HG03159 (cell line): ENCODE measurements around the gene COL16A1.
"Not testable (repeated sequence)": the region's sequence is repeated elsewhere in the genome, so short reads cannot be mapped to it uniquely, and the experiment has no call there.

ENCODE experiments used
- ATAC-seq: cut with Tn5 transposase; IDR thresholded peaks from one replicate; pipeline ENCODE4 v1.9.1; 2021; ENCODE audit warnings: mild to moderate bottlenecking, moderate library complexity; ENCODE audit not compliant: unreplicated experiment

Gene COL16A1

DNA sequence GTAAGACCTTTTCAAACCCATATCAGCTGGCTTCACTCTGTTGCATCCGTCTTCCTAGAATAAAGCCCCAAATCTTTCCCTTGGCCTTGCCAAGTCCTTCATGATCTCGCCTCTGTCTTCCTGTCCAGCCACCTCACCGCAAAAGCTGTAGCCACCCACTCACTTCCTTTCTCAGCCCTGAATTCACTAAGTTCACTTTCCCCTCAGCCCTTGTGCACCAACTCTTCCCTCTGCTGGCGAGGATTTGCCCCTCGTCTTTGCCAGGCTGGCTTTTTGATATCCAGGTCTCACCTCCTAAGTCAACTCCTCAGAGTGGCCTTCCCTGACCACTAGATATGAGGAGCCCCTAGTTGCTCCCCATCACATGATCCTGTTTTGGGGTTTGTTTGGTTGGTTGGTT is 3.9 kb upstream of the COL16A1 start:
- no peak for ATAC-seq

DNA sequence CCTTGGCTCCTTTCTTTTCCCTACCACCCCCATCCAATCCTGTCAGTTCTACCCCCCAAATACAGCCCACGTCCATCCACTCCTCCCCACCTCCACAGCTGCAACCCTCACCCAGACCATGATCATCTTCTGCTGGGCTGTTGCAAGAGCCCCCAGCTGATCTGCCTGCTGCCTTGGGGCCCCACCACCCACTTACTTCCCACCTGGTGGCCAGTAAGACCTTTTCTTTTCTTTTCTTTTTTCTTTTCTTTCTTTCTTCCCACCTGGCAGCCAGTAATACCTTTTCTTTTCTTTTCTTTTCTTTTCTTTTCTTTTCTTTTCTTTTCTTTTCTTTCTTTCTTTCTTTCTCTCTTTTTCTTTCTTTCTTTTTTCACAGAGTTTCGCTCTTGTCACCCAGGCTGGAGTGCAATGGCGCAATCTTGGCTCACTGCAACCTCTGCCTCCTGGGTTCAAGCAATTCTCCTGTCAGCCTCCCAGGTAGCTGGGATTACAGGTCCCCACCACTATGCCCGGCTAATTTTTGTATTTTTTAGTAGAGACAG is 3.3 kb upstream of the COL16A1 start:
- not testable (repeated sequence) for ATAC-seq

GRCh38 chr1:31706384-31707058 is 2.7 kb upstream of the COL16A1 start:
- no peak for ATAC-seq

DNA sequence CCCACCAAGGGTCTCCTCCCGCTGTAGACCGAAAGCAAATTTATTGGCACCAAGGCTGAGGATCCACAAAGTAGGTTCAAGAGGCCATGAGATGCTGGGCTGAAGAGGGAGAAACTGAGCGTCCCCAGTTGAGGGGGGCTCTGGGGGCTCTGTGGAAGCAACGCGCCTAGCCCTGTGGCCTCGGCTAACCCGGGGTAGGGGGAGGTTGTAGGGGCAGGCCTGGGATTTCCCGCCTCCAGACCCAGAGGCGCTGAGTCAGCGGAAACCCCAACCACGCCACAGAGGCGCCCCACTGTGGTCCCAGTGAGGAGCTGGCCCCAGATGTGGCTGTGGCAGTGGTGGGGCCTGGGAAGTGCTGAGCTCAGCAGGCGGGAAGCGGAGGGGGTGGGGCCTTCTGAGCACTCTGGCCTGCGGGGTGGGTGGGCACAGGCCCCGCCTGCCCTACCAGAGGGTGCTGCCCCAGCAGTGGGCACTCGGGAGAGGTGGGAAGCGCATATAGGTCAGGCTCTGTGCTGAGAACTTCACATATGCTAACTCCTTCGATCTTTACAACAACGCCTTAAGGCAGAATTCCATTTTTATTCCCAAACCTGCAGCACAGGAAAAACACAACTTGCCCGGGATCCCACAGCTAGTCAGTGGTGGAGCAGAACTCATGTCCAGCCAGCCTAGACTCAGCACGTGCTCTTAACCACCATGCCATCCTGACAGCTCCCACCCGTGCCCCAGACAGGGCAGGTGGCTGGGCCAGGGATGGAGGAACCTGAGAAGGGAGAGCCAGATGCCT is 1.5 kb upstream of the COL16A1 start:
- ATAC-seq = no peak

DNA sequence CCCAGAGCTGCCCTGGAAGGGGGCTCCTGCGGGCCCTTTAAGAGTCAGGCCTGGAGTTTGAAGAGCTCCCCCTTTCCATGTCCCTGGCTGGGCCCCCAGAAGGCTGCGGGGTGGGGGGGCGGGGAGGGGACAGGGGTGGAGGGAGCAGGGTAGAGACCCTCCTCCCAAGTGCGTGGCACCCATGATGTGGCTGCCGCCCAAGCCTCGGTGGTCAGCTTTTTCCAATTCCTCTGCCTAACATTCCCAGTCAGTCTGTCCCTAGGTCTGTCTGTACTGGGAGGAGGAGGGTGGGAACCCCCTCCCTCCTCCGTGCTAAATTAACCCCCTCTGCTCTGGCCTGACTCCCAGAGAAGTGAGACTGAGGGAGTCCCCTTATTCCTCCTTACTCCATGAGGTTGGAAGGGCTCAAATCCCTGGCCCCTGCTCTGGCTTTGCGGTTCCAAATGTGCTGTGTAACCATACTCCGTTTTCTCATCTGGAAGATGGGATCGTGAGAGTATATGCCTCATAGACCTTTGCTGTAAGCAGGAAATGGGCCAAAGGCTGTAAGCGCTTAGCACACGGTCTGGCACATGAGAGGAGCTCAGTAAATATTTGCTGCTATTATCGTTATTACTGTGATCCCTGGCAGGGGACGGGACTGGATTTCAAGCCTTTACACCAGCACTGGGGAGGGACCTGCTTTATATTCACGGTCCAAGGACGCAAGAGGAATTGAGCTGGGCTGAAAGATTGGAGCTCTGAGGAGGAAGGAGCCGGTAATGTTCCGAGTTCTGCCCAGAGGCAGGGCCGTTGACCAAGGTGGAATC is 658 bp upstream of the COL16A1 start:
- ATAC-seq = no peak

- no peak for ATAC-seq
Observed at GRCh38 chr1:31702836-31703404, 897 bp downstream of the COL16A1 start.

DNA sequence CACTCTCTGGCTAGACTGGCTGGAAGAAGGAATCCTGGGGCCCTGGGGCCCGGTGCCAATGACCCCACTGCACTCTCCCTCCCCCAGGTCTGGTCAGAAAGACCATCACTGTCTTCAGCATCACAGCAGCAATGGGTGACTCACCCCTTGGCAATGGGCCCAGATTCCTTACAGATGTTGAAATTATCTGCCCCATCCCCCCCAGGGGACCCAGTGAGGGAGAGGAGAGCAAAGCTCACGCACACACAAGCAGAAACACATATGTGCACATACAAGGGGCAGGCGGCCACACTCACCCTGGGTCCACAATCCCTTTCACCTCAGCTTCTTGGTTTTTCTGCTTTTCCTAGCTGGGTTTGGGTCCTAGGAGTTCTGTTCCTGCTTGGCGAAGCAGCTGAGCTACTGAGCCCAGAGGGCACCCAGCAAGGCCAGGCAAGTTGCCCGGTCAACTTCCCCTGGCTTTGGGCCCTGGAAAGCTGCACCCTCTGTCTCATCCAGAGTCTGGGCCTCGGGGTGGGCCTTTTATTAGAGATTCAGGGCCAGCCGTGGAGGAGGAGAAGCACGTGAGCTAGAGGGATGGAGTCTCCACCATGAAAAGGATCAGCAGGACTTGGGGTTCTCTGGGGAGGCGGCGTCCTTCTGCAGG is 2.6 kb downstream of the COL16A1 start:
- no peak for ATAC-seq

DNA sequence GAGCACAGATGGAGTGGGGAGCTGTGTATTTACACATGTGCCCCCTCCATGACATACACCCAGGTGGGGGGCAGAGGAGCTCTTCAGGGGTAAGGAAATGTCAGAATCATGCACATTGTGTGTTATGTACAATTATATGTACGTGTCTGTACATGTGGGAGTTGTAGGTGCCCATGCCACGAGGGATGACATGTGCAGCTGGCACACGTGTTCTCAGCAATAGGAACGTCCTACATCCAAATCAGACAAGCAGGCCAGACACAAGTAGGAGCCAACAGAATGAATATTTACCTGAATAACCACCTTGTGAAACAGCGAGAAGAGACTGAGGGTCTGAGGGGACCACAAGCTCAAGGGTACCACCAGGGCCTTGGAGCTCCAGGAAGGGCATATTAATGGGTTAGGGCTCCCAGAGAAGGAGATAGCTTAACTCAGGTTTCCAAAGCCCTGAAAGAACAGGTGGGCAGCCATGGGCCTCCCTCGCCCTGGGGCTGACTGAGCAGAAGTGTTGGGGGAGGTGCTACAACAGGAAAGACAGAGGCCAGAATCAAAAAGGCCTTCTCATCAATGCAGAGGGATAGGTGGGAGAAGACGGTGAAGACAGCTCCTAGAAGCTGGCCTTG is 3.2 kb downstream of the COL16A1 start:
- no peak for ATAC-seq

GRCh38 chr1:31699341-31699891 is 4.4 kb downstream of the COL16A1 start:
- ATAC-seq = no peak

- ATAC-seq = no peak
Observed at GRCh38 chr1:31697369-31697984, 6.3 kb downstream of the COL16A1 start.

DNA sequence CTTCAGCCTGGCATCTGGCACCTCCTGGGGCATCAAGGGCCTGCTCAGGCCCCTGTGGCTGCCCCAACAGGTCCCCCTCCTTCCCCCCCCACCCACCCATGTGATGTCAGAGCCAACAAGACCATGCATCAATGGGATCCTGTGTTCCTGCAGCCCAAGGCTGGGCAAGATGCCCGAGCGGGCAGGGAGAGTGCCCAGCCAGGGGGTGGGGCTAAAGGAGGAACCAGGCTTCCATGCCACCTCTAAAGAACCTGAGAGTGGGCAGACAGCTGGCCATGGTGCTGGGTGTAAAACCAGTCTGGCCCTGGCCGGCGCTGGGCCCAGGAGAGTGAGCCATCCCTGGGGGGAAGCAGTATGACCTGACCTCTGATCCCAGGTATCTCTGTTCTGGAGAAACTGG is 7.6 kb downstream of the COL16A1 start:
- ATAC-seq = no peak

GRCh38 chr1:31695327-31695726 is 8.5 kb downstream of the COL16A1 start:
- no peak for ATAC-seq

- no peak for ATAC-seq
Observed at GRCh38 chr1:31694964-31695313, 8.9 kb downstream of the COL16A1 start.

- ATAC-seq = no peak
Observed at GRCh38 chr1:31694069-31694963, 9.5 kb downstream of the COL16A1 start.

DNA sequence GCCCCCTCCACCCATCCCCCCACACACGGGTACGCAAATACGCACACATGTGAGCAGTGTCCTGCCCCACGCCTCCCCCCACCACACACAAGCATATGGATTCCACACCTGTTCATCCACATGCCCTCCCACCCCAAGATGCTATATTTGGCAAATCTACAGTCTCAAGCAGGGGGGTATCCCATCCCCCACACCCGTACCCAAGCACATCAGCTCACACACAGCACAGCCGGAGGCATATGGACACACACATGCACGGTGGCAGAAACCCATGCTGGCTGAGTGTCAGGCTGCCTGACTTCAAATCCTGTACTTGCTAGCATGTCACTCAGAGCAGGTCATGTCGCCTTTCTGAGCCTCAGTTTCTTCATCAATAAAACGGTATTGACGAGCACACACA is 10.6 kb downstream of the COL16A1 start:
- ATAC-seq = no peak

DNA sequence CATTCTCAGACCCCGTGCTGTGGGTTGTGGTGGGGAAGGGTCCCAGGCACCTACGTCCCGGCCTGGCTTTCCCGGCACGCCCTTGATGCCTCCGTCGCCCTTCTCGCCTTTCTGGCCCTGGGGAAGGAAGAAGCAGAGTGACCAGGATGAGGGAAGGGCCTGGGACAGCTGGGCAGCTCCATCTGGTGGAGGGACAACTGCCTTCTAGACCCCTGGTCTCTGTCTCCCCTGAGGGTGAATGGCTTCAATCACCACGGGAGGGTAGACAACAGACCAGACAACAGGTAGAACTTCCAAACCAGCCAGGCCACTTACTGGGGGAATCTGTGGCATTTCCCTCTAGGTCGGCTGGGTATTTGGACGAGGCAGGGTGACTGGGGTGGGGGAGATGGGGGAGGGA is 11.9 kb downstream of the COL16A1 start:
- no peak for ATAC-seq

DNA sequence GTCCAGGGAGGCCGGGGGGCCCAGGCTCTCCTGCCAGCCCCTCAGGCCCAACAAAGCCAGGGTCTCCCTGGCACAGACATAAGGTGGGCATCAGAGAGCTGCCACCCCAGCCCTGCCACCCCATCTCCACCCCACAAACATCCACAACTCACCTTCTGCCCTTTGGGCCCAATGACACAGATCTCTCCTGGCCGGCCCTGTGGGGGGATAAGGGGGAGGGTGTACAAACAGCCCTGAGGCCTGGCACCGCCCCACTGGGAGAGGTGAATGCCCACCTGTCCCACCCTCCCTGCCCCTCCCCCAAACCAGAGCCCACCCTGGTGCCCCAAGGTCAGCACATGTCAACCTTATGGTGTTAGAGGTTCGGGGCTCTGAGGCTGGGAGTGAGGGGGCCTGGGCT is 12.4 kb downstream of the COL16A1 start:
- no peak for ATAC-seq

DNA sequence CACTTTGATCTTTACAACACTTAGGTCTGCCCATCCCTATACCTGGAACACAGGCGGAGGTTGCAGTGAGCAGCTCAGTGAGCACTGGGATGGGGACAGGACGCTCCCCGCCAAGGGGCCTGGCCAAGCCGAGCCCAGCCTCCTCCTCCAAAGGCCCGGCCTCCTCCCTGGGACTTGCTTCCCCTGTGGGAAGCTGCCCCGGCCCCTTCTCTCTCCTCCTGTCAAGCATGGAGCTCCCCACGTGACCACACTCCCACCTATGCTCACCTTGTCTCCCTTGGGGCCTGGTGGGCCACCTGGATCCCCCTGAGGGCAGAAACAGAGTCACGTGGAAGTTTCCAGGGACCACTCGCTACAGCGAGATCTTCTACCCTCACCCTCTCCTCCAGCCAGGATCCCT is 12.9 kb downstream of the COL16A1 start:
- ATAC-seq = no peak

GRCh38 chr1:31689854-31690253 is 14.0 kb downstream of the COL16A1 start:
- no peak for ATAC-seq
